ENCODE data around the gene ALOX12B. TPM values are rescaled to one million over a fixed set of nuclear protein-coding genes. Genes with fewer than 3 reads are reported as not detected.

ALOX12B gene
- total RNA-seq, 6 experiments from 2014 or later, result not detected

DNA sequence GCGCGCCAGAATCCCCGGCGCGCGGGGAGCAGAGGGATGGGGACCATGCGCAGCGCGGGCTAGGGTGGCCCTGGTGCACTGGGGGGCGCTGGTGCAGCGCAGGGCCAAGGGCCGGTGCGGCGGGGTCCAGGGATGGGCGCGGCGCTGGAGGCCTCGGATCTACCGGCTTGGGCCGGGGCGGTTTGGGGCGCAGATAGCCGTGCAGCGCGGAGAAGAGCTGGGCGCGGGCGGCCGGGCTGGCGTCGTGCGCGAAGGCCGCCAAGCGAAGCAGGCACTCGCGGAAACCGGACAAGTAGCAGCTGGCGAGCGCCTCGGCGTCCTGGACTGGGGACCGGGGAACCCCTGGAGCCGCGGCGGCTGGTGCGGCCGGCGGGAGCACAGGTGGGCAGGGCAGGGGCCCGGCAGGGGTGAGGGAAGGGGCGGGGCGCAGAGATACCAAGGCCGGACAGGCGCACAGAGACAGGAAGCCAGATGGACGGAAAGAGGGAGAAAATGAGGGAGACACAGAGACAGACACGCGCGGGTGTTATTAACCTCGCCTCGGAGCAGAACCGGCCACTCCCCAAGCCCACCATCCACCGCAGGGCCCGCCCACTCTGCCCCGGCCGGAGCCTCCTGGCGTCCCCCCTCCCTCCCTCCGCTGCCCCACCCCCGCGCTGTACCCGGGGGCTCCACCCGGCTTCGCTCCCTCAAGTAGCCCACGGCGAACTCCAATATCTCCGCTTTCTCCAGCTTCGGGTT is 34.3 kb upstream of the ALOX12B start:
- H3K36me3 ChIP-seq, result no peaks in the 10 kb centered on the region
- DNase-seq (no peak), ATAC-seq (peak in 1 of 4 donors; percentile 6)
- no peak overlapping the region for H3K27ac ChIP-seq
- H3K9me3 ChIP-seq, result no peaks in the 10 kb centered on the region
- 0% methylated on average over 15 of the region's 76 CpGs for WGBS (ENCODE audit: insufficient coverage, low coverage, low lambda C conversion rate, missing lambda C conversion rate)
- intact Hi-C loops (cut with DNase I), result no loop called here
- TF ChIP-seq POLR2A (IDR thresholded peaks at IDR 0.05), result no peak
- TF ChIP-seq, protein P1, sequence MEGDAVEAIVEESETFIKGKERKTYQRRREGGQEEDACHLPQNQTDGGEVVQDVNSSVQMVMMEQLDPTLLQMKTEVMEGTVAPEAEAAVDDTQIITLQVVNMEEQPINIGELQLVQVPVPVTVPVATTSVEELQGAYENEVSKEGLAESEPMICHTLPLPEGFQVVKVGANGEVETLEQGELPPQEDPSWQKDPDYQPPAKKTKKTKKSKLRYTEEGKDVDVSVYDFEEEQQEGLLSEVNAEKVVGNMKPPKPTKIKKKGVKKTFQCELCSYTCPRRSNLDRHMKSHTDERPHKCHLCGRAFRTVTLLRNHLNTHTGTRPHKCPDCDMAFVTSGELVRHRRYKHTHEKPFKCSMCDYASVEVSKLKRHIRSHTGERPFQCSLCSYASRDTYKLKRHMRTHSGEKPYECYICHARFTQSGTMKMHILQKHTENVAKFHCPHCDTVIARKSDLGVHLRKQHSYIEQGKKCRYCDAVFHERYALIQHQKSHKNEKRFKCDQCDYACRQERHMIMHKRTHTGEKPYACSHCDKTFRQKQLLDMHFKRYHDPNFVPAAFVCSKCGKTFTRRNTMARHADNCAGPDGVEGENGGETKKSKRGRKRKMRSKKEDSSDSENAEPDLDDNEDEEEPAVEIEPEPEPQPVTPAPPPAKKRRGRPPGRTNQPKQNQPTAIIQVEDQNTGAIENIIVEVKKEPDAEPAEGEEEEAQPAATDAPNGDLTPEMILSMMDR (IDR thresholded peaks at IDR 0.05), result peak; percentile 19 to 37 (median 32)
- peaks cover 0 to 74% (median 20%) of the 10 kb centered on the region in 4 donors for H3K4me1 ChIP-seq
- H3K4me3 ChIP-seq, result peak overlapping the region; percentile 26 to 50 (median 30)
- H3K27me3 ChIP-seq, result peaks cover 0 to 43% of the 10 kb centered on the region in 2 donors

- Histone ChIP-seq H3K36me3 (no peaks in the 10 kb centered on the region), H3K9me3 (no peaks in the 10 kb centered on the region), H3K27ac (no peak overlapping the region), H3K27me3 (peaks cover 0 to 48% of the 10 kb centered on the region in 2 donors), H3K4me1 (peaks cover 0 to 69% (median 20%) of the 10 kb centered on the region in 4 donors), H3K4me3 (peak overlapping the region; percentile 26 to 50 (median 30))
- TF ChIP-seq, protein P1 (IDR thresholded peaks at IDR 0.05), result no peak
- no peak for TF ChIP-seq POLR2A (IDR thresholded peaks at IDR 0.05)
- ATAC-seq (no peak), DNase-seq (no peak)
- intact Hi-C loops (cut with DNase I), result no loop called here
- no CpG with 5 or more reads among the region's 25 CpGs for WGBS (ENCODE audit: insufficient coverage, low coverage, low lambda C conversion rate, missing lambda C conversion rate)
Measured at GRCh38 chr17:8121407-8121680, 33.8 kb upstream of the ALOX12B start.

DNA sequence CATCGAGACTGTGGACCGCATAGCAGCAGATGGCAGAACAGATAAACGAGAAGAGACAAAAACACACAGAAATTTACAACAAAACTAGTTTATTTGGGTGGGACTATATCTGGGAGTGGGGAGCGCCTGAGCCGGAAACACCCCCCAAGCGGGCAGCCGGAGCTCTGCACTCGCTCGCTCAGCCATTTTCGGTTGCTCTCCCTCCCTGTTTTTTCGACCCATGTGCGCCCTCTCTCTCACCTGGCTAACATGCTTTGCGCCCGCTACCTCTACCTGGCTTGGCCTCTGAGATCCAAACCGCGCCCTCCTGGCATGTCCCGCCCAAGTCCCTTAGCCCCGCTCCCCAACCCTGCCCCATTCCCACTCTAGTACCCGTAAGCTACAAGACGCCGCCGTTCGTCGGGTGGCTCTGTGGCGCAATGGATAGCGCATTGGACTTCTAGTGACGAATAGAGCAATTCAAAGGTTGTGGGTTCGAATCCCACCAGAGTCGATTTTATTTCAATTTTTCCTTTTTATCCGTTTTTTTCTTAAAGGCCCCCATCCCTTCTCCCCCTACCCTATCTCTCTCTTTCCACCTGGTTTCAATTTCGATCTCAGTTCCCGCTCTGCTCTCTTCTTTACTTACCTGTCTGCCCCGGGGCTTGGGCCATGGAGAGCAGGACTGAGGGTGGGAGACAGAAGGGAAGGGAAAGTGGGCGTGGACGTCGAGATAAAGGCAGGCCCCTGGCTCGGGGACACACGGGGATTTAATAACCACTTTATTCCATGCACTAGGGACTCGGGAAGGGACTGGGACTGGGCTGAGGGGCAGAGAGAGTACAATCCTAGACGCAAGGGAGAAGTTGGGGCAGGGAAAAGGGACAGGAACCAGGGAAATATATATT is 33.2 kb upstream of the ALOX12B start:
- H3K4me3 ChIP-seq, result peak overlapping the region in 2 of 3 donors; percentile 30 to 50
- H3K27ac ChIP-seq, result no peak overlapping the region
- intact Hi-C loops (cut with DNase I), result no loop called here
- TF ChIP-seq, protein P1 (IDR thresholded peaks at IDR 0.05), result peak in 2 of 4 donors; percentile 14 to 37
- no peak for TF ChIP-seq POLR2A (IDR thresholded peaks at IDR 0.05)
- no peaks in the 10 kb centered on the region for H3K36me3 ChIP-seq
- peaks cover 0 to 63% (median 18%) of the 10 kb centered on the region in 4 donors for H3K4me1 ChIP-seq
- WGBS (ENCODE audit: insufficient coverage, low coverage, low lambda C conversion rate, missing lambda C conversion rate), result under 1% methylated on average over 36 of the region's 40 CpGs
- H3K9me3 ChIP-seq, result no peaks in the 10 kb centered on the region
- DNase-seq (peak; percentile 59 to 68 (median 62)), ATAC-seq (peak in 3 of 4 donors; percentile 1 to 11 (median 8))
- peaks cover 0 to 49% of the 10 kb centered on the region in 2 donors for H3K27me3 ChIP-seq

DNA sequence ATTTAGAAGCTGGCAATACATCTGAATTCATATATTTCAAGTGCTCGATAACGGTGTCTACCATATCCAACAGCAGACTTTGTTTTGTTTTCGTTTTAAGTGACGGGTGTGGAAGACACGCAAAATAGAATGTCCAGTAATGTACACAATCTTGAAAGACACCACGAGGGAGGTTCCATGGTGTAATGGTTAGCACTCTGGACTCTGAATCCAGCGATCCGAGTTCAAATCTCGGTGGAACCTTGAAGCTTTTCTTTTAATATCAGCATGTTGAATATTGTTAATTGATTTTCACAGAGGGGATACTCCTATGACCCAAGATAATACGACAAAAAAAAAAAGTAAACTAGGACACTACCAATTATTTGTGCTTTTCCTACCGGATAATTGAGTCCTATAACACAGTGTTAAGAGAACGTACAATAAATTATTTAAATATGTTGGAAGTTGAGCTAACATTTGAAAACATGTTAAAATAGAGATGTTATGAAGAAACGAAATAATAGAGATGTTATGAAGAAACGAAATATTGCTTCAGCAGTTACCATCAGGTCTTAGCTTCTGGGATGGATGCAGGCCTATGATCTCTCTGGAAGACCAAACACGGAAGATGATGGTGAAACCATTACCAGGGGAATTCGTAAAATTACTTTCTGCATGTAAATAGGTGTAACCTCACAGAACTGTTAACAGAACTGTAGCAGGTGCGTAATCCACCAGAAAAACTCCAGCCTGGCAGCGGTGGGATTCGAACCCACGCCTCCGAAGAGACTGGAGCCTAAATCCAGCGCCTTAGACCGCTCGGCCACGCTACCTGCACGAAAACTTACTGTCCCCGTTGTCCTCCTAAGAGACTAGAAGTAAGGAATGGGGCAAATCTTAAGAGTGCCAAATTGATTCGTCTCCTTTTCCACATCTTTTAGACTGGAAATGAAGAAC is 32.3 kb upstream of the ALOX12B start:
- intact Hi-C loops (cut with DNase I), result loop anchor here in 1 of 2 donors (10.0 kb wide), 1 partner anchor 55 kb away; no protein-coding TSS in a partner anchor
- ATAC-seq, result peak; percentile 56 to 67 (median 60)
- H3K9me3 ChIP-seq, result no peaks in the 10 kb centered on the region
- no peak for TF ChIP-seq POLR2A (IDR thresholded peaks at IDR 0.05)
- TF ChIP-seq, protein P1 (IDR thresholded peaks at IDR 0.05), result no peak
- peak overlapping the region; percentile 29 to 49 (median 37) for H3K4me3 ChIP-seq
- peak overlapping the region; percentile 13 to 41 (median 33) for H3K27ac ChIP-seq
- H3K36me3 ChIP-seq, result no peaks in the 10 kb centered on the region
- WGBS (ENCODE audit: insufficient coverage, low coverage, low lambda C conversion rate, missing lambda C conversion rate), result under 1% methylated on average over 28 of the region's 28 CpGs
- H3K4me1 ChIP-seq, result peaks cover 0 to 54% (median 12%) of the 10 kb centered on the region in 4 donors
- DNase-seq, result peak; percentile 75 to 82 (median 77)
- peaks cover 0 to 43% of the 10 kb centered on the region in 2 donors for H3K27me3 ChIP-seq

Measured in right lobe of liver (tissue), 6 donors.